GM18508 (cell line): ENCODE data around the gene CEP85L.
A peak's percentile ranks its signal among the peaks of the same experiment; 100 is the strongest.

Source experiments
- ATAC-seq: cut with Tn5 transposase; IDR thresholded peaks from one replicate; pipeline ENCODE4 v1.9.1; 2021; ENCODE audit warnings: moderate number of reproducible peaks; ENCODE audit not compliant: insufficient read depth, unreplicated experiment

The CEP85L gene

GRCh38 chr6:118511930-118512715, 139.3 kb downstream of the CEP85L start:
- no peak for ATAC-seq

- ATAC-seq: no peak
These were observed 142.3 kb downstream of the CEP85L start for GRCh38 chr6:118509009-118509617.

GRCh38 chr6:118507636-118508035, 143.8 kb downstream of the CEP85L start:
- ATAC-seq: no peak

GRCh38 chr6:118506071-118506638, 145.2 kb downstream of the CEP85L start:
- ATAC-seq: no peak

- no peak for ATAC-seq
These were observed 145.7 kb downstream of the CEP85L start for GRCh38 chr6:118505656-118506055.

- no peak for ATAC-seq
These were observed 146.8 kb downstream of the CEP85L start for GRCh38 chr6:118504611-118505010.

- ATAC-seq: no peak
These were observed 149.2 kb downstream of the CEP85L start for GRCh38 chr6:118502169-118502568.

GRCh38 chr6:118501765-118502164, 149.6 kb downstream of the CEP85L start:
- ATAC-seq: no peak

- no peak for ATAC-seq
These were observed 150.3 kb downstream of the CEP85L start for GRCh38 chr6:118501099-118501498.

- no peak for ATAC-seq
These were observed 151.0 kb downstream of the CEP85L start for GRCh38 chr6:118500130-118501015.

- no peak for ATAC-seq
These were observed 155.7 kb downstream of the CEP85L start for GRCh38 chr6:118495485-118496280.

GRCh38 chr6:118494091-118494490, 157.3 kb downstream of the CEP85L start:
- no peak for ATAC-seq

GRCh38 chr6:118489990-118490389, 161.4 kb downstream of the CEP85L start:
- no peak for ATAC-seq

GRCh38 chr6:118488631-118489030, 162.8 kb downstream of the CEP85L start:
- ATAC-seq: no peak

- peak; percentile 94 for ATAC-seq
These were observed 165.5 kb downstream of the CEP85L start for GRCh38 chr6:118485601-118486550.

GRCh38 chr6:118476551-118476950, 174.8 kb downstream of the CEP85L start:
- ATAC-seq: no peak

- ATAC-seq: no peak
These were observed 178.1 kb downstream of the CEP85L start for GRCh38 chr6:118473266-118473665.

GRCh38 chr6:118469468-118469867, 181.9 kb downstream of the CEP85L start:
- ATAC-seq: no peak
